CD4-positive, alpha-beta T cell treated with Interleukin-17A for 1 hour (primary cell): ENCODE measurements around the gene DPM1.

ENCODE experiments used
- DNase-seq: peaks from one replicate; pipeline ENCODE4 v3.0.0-alpha.2; 2020

DPM1 gene

DNA sequence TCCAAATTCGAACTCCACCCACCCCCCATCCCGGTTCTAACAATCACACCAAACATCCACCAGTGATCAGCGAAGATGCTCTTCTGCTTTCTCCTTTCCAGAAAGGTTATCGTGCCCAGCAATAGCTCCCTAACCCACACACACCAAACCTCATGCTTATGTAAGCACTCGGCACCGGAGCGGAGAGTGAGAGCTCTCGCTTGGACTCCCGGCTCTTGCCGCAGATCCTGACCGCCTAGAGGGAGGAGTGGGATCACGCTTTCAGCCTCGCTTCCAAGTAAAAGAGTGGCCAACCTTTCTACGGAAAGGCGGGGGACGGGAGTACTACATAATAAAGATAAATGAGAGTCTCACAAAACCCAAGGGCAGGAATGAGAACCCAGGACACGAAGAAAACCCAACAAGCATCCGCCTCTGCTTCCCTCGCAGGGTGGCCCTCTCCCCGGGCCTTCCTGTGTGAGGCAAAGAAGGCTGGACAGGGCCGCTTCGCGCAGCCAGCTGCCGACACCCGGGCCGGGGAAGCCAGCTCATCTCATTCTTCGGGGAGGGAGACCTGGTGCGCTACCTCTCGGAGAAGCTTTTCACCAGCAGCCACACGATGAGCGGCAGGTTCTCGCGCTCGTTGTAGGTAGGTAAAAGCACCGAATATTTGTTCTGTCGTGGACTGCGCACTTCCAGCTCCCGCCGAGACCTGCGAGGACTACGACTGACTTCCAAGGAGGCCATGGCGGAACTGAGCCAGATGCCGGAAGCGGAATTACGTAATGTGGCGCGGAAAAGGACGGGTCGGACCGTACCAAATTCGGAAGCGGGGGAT lies at the start of gene DPM1:
Gene DPM1, minus strand, starts transcription at position 735 of the 817 bp plus-strand sequence. Its CDS starts 9 bp downstream, at position 726.
- DNase-seq: peak; percentile 34

DNA sequence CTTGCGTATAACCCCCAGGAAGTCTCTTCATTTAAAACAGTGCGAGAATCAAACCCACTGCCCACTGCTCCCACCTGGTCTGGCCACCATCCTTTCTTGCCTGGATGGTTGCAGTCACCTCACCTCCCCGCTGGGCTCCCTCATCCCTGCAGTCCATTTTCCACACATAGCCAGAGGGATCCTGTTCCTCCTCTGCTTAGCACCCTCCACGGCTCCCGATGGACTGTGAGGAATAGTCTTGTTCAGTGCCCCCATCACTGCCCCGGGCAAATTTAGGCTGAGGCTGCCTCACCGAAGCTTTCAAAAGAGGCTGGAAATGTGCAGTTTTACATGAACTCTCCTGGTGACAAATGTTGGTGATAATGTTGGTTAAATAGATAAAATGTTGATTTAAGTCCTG lies 46.9 kb upstream of the DPM1 start:
- no peak for DNase-seq

DNA sequence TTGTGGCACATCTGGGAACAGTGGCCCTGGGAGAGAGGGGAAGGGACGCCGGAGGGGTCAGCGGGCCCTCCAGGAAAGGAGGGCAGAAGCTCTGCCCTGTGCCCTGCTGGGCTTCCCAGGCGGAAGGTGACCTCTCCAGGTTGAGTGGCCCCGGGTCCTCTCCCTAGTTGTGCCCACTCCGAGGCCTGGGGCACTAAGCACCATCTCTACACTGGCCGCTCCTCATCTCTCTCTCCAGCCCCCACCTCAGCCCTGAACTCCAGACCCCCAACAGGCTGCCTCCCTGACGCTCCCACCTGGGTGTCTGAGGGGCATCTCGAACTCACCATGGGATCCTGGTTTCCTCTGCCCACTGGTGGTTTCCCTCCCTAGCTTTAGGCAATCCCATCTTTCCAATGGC lies 46.4 kb upstream of the DPM1 start:
- no peak for DNase-seq

DNA sequence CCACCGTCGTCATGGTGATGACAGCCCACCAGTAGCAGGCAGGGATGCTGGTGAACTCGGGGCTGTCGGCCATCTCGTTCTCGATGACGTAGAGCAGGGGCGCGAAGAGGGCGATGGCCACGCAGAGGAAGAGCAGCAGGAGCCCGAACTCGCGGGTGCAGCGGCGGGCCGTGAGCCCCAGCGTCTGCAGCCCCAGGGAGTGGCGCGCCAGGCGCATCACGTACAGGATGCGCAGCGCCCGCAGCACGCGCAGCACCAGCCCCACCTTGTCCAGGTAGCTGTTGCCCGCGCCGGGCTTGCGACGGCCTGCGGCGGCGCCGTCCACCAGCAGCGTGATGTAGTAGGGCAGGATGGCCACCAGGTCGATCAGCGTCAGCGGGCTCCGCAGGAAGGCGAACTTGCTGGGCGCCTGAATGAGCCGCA lies 46.0 kb upstream of the DPM1 start:
- DNase-seq: no peak

DNA sequence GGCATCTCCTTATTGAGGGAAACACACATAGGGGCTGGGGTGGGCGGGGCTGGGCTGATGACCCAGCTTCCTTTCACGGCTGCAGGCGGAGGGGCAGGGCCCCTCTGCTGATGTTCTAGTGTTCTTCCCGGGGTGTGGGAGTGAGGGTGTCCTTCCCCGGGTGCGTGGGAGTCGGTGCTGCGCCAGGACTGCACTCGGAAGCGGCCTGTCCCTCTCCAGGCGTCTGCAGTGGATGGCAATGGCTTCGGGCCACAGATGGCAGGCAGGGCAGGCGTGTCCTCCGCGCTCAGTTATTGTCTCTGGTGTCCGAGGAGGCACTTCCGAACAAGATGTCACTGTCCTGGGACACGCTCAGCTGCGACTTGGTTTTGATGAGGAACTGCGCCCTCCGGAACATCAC lies 45.4 kb upstream of the DPM1 start:
- no peak for DNase-seq

DNA sequence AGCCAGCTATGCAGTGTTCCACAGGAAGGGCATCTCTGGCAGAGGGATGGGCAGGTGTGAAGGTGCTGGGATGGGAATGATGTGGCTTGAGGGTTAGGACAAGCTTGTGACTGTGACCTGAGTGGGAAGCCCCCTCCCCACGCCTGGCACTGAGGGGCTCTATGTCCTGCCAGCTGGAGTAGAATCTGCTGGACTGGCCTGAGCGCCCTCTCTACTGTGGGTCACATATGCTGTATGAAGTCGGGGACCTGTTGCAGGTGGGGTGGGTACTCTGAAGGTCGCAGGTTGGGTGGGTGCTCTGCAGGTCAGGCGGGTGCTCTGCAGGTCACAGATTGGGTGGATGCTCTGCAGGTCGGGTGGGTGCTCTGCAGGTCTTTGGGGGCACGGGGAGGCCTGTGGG lies 44.3 kb upstream of the DPM1 start:
- DNase-seq: no peak

DNA sequence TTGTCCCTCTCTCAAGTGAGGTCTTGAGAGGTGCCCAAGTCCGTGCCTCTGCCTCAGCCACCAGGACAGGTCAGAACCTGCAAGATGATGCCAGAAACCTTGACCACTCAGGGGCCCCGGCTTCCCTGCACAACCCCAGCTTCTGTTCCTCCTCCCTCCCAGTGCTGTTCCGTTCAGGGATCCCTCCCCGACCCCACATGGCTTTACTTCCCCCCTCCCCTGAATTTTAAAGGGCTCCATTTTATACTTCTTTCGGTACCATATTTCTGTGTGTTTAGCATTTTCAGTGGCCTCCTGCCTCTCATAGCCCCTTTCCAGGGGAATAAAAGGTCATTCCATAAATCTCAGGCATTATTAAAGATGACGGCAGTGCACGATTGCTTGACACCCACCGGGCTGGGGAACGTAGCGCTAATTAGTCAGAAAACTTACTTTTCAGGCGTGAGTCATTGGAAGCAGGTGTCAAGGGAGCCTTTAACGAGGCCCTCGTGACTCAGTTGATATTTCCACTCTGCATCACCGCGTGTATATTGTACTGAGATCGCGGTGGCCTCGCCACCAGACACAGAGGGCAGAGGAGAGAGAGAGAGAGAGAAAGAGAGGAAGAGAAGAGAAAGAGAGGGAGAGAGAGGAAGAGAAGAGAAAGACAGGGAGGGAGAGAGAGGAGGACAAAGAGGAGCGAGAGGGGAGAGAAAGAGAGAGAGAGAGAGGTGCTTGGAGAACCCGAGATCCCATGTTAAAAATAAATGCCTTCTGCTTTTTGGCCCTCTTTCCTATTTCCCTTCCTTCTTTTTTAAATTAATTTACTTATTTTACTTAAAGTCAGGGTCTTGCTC lies 43.3 kb upstream of the DPM1 start:
- DNase-seq: no peak

DNA sequence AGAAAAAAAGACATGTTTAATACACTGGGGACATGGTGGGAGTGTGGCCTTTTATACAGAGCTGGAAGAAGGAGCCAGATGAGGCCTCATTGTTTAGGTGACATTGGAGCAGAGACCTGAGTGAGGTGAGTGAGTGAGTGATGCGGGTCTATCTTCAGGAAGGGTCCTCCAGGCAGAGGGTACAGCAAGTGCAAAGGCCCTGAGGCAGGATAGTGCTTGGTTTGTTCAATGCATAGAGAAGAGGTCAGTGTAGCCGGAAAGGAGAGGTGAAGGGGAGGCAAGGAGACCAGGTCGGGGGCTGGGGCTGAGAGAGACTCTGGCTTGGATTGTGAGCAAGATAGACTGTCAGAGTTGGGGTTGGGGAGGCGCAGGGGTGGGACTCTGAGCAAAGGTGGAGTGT lies 41.0 kb upstream of the DPM1 start:
- no peak for DNase-seq

DNA sequence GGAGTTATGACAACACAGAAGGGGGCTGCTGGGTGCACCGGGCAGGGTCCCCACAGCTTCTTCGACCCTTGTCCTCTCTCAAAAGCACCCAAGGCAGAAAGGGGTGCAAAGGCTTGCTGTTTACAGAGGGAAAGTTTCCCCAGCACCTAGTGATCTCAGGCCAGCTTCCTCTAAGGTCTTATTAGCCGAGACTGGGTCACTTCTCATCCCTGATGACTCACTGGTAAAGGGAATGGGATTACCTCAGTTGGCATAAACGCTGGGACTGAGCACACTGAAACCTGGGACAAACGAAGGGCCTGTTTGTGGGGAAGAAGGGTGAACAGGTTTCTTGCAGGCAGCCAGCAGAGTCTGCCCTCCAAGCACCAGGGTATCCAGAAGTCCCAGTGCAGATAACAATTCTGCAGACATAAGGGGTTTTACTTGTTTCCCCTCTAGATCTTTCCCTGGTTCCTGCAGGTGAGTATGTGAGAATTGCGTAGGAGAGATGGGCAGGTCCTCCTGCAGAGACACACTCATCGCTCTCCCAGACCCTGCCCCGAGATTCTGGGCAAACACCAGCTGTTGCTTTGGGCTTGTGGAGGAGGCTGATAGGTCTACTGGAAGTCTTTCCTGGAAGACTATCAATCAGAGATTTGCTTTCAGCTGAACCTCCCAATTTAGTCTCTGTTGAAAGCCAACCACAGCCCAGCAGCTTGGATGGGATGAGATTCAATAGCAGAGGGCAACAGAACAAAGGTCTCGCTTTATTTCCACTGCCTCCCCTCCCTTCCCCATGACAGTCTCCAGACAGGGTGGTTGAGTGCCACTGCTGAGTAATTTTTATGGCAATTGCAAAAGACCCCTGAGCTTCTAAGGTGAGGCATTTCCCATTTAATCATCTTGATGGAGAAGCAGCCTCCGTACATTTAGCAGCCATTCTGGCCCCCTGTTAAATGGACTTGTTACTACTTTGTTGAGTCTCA lies 38.9 kb upstream of the DPM1 start:
- no peak for DNase-seq

DNA sequence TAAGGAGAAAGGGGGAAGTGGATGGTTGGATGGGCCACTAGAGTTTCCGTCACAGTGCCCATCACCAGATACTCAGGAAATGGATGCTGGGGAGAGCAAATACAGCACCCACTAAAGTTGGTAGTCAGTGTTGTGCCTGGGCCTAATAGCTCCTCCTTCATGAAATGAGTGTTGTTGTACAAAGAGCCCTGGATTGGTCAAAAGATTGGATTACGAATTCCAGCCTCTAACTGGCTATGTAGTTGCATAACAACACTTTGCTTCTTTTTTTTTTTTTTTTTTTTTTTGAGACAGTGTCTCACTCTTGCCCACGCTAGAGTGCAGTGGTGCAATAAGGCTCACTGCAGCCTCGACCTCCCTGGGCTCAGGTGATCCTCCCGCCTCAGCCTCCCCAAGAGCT lies 37.2 kb upstream of the DPM1 start:
- DNase-seq: no peak

DNA sequence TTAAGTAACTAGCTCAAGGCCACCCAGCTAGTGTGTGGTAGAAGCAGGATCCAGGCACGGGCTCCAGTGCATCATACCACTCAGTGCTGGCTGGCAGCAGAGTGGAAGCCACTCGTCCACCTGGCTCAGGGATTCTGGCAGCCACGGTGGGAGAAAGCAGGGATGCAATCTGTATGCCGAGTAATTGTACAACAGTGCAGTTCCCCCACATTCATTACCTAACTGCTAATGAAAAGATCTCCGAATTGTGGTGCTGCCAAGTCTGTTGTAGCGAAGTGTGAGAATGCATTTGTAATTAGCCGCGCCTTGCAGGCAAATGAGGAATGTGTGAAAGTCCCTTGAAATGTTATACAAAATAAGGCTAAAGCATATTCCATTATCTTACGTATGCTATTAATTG lies 35.5 kb upstream of the DPM1 start:
- DNase-seq: no peak

DNA sequence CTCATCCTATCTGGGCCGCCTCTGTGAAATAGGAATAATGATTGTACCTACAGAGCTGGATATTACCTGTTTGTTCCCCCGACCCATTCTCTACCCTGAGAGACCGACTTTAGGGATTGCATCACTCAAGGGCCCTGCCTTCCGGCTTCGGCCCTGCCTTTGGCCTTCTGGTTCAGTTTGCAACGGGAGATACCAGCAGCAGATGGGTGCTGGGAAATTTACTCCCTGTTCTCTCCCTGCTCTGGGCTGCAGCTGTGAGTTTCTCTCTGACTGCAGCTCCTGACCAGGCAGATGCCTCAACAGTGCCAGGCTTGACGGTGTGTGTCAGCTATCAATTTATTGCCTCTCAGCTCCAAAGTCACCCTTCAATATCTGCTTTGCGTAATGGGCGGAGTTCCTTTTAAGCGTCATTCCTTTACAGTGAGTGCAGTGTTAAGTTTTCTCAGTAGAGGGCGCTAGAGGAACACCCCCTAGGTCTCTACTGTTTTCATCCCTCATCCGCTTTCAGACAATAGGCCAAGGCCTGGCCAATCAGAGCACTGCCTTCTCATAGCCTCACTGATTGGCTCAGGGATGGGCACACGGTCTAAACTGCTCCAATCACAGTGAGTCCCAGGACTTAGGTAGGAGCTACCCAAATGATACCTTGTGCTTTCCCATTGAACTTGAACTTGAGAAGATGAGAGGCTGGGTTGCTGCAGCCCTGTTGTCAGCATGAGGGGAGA lies 34.6 kb upstream of the DPM1 start:
- DNase-seq: peak; percentile 54

DNA sequence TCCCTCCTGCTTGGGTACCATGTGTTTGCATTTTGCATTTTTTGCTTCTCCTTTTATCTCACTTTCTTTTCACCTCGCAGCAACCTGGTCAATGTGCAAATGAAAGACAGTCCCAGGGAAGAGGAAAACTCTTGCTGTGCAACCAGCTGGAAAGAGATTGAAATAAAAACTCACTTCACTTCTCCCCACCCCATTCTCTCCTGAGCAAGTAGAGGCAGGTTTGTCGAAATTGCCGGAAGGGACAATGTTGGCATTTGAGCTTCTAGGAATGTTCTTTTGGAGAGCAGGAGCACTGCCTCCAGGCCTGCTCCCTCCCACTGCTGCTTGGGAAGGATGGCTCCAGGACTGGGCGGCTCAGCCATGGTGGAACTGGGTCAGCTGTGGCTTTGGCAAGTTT lies 34.0 kb upstream of the DPM1 start:
- no peak for DNase-seq

DNA sequence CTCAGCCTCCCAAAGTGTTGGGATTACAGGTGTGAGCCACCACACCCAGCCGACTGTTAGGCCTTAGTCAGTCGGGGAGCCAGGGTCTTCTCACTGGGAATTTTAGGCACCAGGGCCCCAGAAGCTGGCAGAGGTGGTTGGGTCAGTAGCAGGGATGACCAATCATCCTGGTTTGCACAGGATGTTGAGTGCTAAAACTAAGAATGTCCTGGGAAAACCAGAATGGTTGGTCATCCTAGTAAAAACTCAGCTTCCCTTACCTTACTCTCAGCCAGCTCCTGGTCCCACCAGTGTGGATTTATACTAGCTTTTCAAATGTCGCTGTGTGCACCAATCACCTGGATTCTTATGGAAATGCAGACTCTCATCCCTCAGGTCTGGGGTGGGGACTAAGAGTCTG lies 32.7 kb upstream of the DPM1 start:
- no peak for DNase-seq

DNA sequence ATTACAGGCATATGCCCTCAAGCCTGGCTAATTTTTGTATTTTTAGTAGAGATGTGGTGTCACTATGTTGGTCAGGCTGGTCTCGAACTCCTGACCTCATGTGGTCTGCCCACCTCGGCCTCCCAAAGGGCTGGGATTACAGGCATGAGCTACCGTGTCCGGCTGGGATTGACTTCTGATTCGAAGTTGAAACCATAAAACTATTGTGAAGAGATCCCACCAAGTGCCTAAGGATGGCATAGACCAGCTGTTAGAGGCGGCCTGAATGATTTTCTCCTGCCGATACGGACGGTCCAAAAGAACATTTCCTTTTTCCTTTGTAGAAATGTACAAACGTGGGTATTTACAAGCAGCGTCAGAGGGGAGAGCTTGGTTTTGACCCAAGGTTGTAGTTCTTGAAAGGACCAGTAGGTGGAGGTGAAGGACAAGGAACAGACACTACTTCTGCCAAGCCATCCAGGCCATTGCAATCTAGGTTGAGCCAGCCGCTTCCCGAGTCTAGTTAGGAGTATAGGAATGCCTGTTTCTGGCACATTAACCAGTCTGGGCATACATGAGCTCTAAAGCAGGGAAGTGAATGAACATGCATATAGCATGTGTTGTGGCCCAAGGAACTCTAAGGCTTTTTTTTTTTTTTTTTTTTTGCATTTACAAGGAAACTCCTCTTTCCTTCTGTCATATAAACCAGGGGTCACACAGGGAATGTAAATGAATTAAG lies 29.3 kb upstream of the DPM1 start:
- peak; percentile 82 for DNase-seq

DNA sequence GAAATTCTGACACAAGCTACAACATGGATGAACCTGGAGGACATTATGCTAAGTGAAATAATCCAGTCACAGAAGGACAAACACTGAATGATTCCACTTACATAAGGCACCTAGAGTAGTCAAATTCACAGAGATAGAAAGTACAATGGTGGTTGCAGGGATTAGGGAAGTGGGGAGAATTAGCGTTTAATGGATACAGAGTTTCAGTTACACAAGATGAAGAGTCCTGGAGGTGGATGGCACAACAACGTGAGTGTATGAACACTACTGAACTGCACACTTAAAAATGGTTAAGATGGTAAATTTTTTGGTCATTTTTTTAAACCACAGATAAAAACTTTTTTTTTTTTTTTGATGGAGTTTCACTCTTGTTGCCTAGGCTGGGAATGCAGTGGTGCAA lies 25.0 kb upstream of the DPM1 start:
- no peak for DNase-seq

DNA sequence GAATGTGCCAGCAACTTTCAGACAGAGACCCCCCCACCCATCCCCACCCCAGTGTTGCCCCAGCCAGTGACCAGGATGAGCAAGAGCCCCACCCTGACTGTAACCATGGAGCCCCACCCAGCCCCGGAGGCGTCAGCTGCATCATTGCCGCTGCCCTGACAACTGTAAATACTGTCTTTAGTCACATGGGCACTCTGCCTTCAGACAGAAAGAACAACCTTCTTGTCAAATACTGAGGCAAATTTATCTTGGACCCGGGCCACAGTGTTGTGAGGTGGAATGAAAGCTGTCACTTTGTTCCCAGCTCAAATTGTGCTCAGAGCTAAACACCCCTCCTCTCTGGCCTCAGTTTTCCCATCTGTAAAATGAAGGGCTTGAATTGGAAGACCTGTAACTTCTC lies 24.0 kb upstream of the DPM1 start:
- DNase-seq: no peak

DNA sequence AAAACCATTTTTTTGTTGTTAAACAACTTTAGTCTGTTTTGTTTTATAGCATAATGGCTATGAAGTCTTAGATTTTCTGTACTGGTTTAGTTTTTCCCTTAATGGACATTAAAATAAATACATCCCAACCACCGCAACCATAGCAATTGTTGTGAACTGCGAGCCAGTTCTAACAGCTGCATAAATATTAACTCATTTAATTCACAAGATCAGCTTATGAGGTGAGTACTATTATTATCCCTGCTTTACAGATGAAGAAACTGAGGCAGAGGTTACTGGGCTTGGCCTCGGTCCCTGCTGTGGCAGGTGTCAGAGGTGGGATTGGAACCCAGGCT lies 23.3 kb upstream of the DPM1 start:
- DNase-seq: no peak

DNA sequence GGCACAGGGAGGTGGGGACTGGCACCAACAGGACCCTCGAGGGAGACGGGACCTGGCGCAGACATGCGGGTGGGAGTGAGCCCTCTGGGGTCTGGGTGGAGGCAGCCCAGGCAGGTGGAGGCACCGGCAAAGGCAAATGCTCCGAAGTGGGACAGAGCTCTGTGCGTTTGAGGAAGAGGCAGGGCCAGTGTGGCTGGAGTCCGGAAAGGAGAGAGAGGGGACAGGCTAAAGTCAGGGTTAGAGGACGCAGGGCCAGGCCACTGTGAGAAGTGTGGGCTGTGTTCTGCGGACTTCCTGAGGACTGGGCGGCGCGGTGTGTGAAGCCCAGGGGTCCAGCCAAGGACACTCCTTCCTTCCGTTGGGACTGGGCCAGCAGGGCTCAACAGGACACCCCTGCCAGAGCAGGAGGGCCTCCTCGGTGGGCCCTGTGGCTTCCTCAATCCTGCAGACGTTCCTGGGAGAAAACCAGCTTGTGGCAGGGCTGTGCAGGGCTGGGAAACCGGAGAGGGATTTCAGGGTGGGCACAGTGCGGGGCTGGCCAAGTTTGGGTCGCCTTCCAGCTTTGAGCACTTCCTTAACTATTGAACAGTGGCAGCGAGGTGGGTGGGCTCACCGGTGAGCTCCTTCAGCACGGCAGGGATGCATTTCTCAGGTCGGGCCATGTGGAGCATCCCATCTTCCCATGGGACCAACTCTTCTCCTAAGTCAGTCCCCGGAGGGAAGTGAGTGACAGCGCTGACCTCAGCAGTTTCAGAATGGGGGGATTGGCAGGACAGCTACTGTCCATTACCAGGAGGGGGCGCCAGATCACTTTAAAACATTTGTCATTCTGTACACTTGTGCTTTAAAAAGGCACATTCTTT lies 22.8 kb upstream of the DPM1 start:
- peak; percentile 61 for DNase-seq

DNA sequence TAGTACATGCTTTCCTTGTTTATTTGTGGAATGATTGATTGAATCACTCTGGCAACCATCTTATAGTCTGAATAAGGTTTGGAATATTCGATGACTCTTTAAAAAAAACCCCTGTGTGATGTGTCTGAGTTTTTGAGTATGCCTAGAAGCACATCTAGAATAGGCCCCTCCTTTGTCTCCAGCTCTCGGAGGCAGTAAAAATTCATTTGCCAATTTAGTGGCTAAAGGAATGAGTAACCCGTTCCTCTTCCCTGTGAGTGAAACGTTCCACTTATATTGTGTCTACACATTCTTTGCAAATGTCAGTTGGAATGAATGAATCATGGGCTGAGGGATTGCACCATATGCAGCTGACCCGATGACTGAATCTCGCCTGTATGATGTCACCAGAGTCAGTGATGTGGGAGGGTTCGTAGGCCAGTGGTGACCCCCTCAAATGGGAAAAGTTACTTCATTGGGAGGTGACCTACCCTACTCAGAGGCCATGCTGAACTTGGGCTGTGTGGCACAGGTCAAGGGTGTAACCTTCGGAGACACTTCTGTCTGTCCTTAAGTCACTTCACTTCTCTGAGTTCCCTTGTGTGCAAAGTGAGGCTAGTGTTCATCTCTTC lies 21.8 kb upstream of the DPM1 start:
- DNase-seq: no peak
